H1 (cell line): ENCODE data around the gene CYTIP. TPM values are rescaled to one million over a fixed set of nuclear protein-coding genes. Genes with fewer than 3 reads are reported as not detected.

ENCODE experiments used
- CTCF ChIA-PET: fragments of 300-600 bp; sonication (Branson Sonifier 250); formaldehyde crosslinking; loops from one replicate; lab custom pipeline; 2021; ENCODE audit not compliant: partially characterized antibody; lab: Charles Lee
- POLR2A ChIA-PET: fragments of 300-600 bp; sonication (Branson Sonifier 250); formaldehyde crosslinking; loops from one replicate; lab custom pipeline; 2021; ENCODE audit warnings: inconsistent platforms; ENCODE audit not compliant: partially characterized antibody; lab: Charles Lee
- DNase-seq, 2 experiments: peaks; one replicate each; pipeline versions ENCODE4 v3.0.0 to v3.0.0-alpha.2; 2010 to 2022; ENCODE audit warnings: low spot score in 2 of 2, low read depth in 1 of 2, mixed read lengths in 1 of 2
- FAIRE-seq: peaks from 2 replicates; lab custom pipeline; 2011; peaks lifted over from hg19 to GRCh38; lab: Jason Lieb, UNC
- H2AFZ ChIP-seq: 2 replicates; pipeline ENCODE4 v1.8.1; 2012; ENCODE audit warnings: low read length, inconsistent platforms
- H2AK5ac ChIP-seq: 2 replicates; pipeline ENCODE4 v1.6.1; 2013; ENCODE audit warnings: low read depth, low read length
- H2BK120ac ChIP-seq: replicated peaks from 2 replicates; pipeline ENCODE3; 2013; ENCODE audit warnings: low read depth, low read length, inconsistent platforms
- H2BK12ac ChIP-seq: 2 replicates; pipeline ENCODE4 v1.6.1; 2013; ENCODE audit warnings: low read depth, low read length
- H2BK15ac ChIP-seq: 2 replicates; pipeline ENCODE4 v1.6.1; 2013; ENCODE audit warnings: low read length
- H2BK20ac ChIP-seq: 2 replicates; pipeline ENCODE4 v1.6.1; 2013; ENCODE audit warnings: low read length
- H2BK5ac ChIP-seq: 2 replicates; pipeline ENCODE4 v1.6.1; 2013; ENCODE audit warnings: low read depth, low read length
- H3K14ac ChIP-seq: 2 replicates; pipeline ENCODE4 v1.6.1; 2013; ENCODE audit warnings: inconsistent platforms; ENCODE audit not compliant: insufficient read length
- H3K18ac ChIP-seq: 2 replicates; pipeline ENCODE4 v1.6.1; 2013; ENCODE audit warnings: low read length; ENCODE audit errors: extremely low read depth
- H3K23ac ChIP-seq: 2 replicates; pipeline ENCODE4 v1.6.1; 2013; ENCODE audit warnings: inconsistent platforms; ENCODE audit not compliant: insufficient read length
- H3K23me2 ChIP-seq: 2 replicates; pipeline ENCODE4 v1.6.1; 2013; ENCODE audit warnings: low read depth, low read length
- H3K27ac ChIP-seq: 2 replicates; pipeline ENCODE4 v1.6.1; 2011; ENCODE audit warnings: low read depth, low read length, inconsistent platforms
- H3K27me3 ChIP-seq, 4 experiments: replicated peaks in 1 of 4; 1 replicate in 1 of 4; 2 replicates in 3 of 4; pipeline versions ENCODE4 v1.6.1 to v1.8.1; 2011 to 2013; ENCODE audit warnings: low read length in 3 of 4, mild to moderate bottlenecking in 3 of 4, inconsistent platforms in 2 of 4, mixed read lengths in 2 of 4, moderate library complexity in 1 of 4; ENCODE audit not compliant: control insufficient read depth in 3 of 4, insufficient read depth in 3 of 4; ENCODE audit errors: extremely low read depth in 1 of 4
- H3K36me3 ChIP-seq, 4 experiments: 2 replicates each; pipeline versions ENCODE4 v1.6.1 to v1.8.1; 2011 to 2013; ENCODE audit warnings: mild to moderate bottlenecking in 4 of 4, low read length in 3 of 4, moderate library complexity in 2 of 4, control low read depth in 1 of 4, inconsistent platforms in 1 of 4; ENCODE audit not compliant: insufficient read depth in 4 of 4, control insufficient read depth in 2 of 4
- H3K4ac ChIP-seq: replicated peaks from 2 replicates; pipeline ENCODE3; 2013; ENCODE audit warnings: low read length, low read depth, mixed read lengths, inconsistent platforms; ENCODE audit not compliant: insufficient read length
- H3K4me1 ChIP-seq, 4 experiments: replicated peaks in 1 of 4; 1 replicate in 1 of 4; 2 replicates in 3 of 4; pipeline versions ENCODE4 v1.6.1 to v1.8.1; 2011 to 2013; ENCODE audit warnings: low read length in 3 of 4, inconsistent platforms in 2 of 4, mixed read lengths in 1 of 4; ENCODE audit not compliant: insufficient read depth in 4 of 4, control insufficient read depth in 3 of 4
- H3K4me2 ChIP-seq, 2 experiments: 2 replicates each; pipeline versions ENCODE4 v1.6.1 to v1.8.1; 2011 to 2013; ENCODE audit warnings: low read depth in 2 of 2, low read length in 2 of 2, control low read depth in 1 of 2, inconsistent platforms in 1 of 2, mild to moderate bottlenecking in 1 of 2; ENCODE audit not compliant: insufficient read depth in 1 of 2
- H3K4me3 ChIP-seq, 4 experiments: fragments of 200-600, 300-600 bp in 1 of 4; sonication (generic), shearing (Covaris generic), sonication (Bioruptor Twin) in 1 of 4; 2 replicates each; pipeline versions ENCODE4 v1.5.1 to v1.8.1; 2011 to 2016; ENCODE audit warnings: low read length in 4 of 4, low read depth in 3 of 4, control low read depth in 2 of 4, inconsistent platforms in 2 of 4, mild to moderate bottlenecking in 2 of 4, mixed read lengths in 1 of 4, moderate library complexity in 1 of 4; ENCODE audit not compliant: insufficient read depth in 2 of 4; ENCODE audit errors: extremely low read depth in 1 of 4
- H3K56ac ChIP-seq: replicated peaks from 2 replicates; pipeline ENCODE3; 2013; ENCODE audit warnings: low read depth, mild to moderate bottlenecking, mixed read lengths, low read length, inconsistent platforms; ENCODE audit not compliant: insufficient read length
- H3K79me1 ChIP-seq: 2 replicates; pipeline ENCODE4 v1.6.1; 2013; ENCODE audit warnings: low read depth, low read length, control low read depth
- H3K79me2 ChIP-seq, 2 experiments: 2 replicates each; pipeline versions ENCODE4 v1.6.1 to v1.8.1; 2012 to 2013; ENCODE audit warnings: low read length in 2 of 2, mild to moderate bottlenecking in 2 of 2, inconsistent platforms in 1 of 2; ENCODE audit not compliant: insufficient read depth in 2 of 2, control insufficient read depth in 1 of 2
- H3K9ac ChIP-seq, 4 experiments: replicated peaks in 1 of 4; 1 replicate in 1 of 4; 2 replicates in 3 of 4; pipeline versions ENCODE4 v1.6.1 to v1.8.1; 2011 to 2013; ENCODE audit warnings: low read depth in 3 of 4, low read length in 3 of 4, control low read depth in 2 of 4, mild to moderate bottlenecking in 2 of 4, moderate library complexity in 2 of 4, inconsistent platforms in 1 of 4; ENCODE audit errors: extremely low read depth in 1 of 4
- H3K9me3 ChIP-seq, 2 experiments: 2 replicates each; pipeline versions ENCODE4 v1.6.1 to v1.8.1; 2012 to 2013; ENCODE audit warnings: mild to moderate bottlenecking in 2 of 2, moderate library complexity in 2 of 2, control low read depth in 1 of 2, inconsistent platforms in 1 of 2, low read depth in 1 of 2, low read length in 1 of 2, mixed read lengths in 1 of 2; ENCODE audit not compliant: insufficient read depth in 2 of 2
- H4K20me1 ChIP-seq, 2 experiments: replicated peaks in 1 of 2; 2 replicates each; pipeline versions ENCODE3 to v1.8.1; 2011 to 2013; ENCODE audit warnings: inconsistent platforms in 2 of 2, low read length in 2 of 2, mild to moderate bottlenecking in 1 of 2; ENCODE audit not compliant: insufficient read depth in 2 of 2, control insufficient read depth in 1 of 2
- H4K5ac ChIP-seq: 2 replicates; pipeline ENCODE4 v1.6.1; 2013; ENCODE audit warnings: low read length, low read depth, mixed read lengths, inconsistent platforms; ENCODE audit not compliant: insufficient read length
- H4K8ac ChIP-seq: 2 replicates; pipeline ENCODE4 v1.8.0; 2013; ENCODE audit warnings: mild to moderate bottlenecking, moderate library complexity, low read length, inconsistent platforms; ENCODE audit not compliant: insufficient read depth; ENCODE audit errors: extremely low read depth
- H4K91ac ChIP-seq: replicated peaks from 2 replicates; pipeline ENCODE3; 2013; ENCODE audit warnings: low read length, mixed read lengths, inconsistent platforms; ENCODE audit not compliant: insufficient read length
- CHD1 ChIP-seq: IDR thresholded peaks from 2 replicates; pipeline ENCODE4 v1.6.1; 2012; ENCODE audit warnings: low read depth, low read length, improper control_type of control experiment
- HDAC2 ChIP-seq, 2 experiments: fragments of 300-600 bp in 1 of 2; sonication (generic) in 1 of 2; IDR thresholded peaks; 2 replicates each; pipeline ENCODE4 v1.6.1; 2011 to 2012; ENCODE audit warnings: low read depth in 2 of 2, low read length in 2 of 2, mild to moderate bottlenecking in 2 of 2, moderate library complexity in 2 of 2, borderline replicate concordance in 1 of 2, inconsistent platforms in 1 of 2
- KDM1A ChIP-seq: fragments of 200-600, 300-600 bp; sonication (generic); IDR thresholded peaks from 2 replicates; pipeline ENCODE4 v1.7.1; 2016; ENCODE audit warnings: mild to moderate bottlenecking, low read length, borderline replicate concordance
- POLR2A ChIP-seq, 2 experiments: IDR thresholded peaks; 1 replicate in 1 of 2; 2 replicates in 1 of 2; pipeline ENCODE4 v1.6.1; 2011; ENCODE audit warnings: low read depth in 2 of 2, low read length in 2 of 2, mild to moderate bottlenecking in 2 of 2; ENCODE audit errors: control extremely low read depth in 1 of 2
- POU5F1 ChIP-seq: IDR thresholded peaks from 2 replicates; pipeline ENCODE4 v1.6.1; 2011; ENCODE audit warnings: low read depth, mild to moderate bottlenecking, low read length, moderate library complexity
- RNF2 ChIP-seq: fragments of 200-900, 300-1000 bp; sonication (generic); IDR thresholded peaks from 2 replicates; pipeline ENCODE4 v1.7.1; 2016; ENCODE audit warnings: borderline replicate concordance, low read depth, mild to moderate bottlenecking, antibody characterized with exemption, low read length; ENCODE audit not compliant: poor library complexity, severe bottlenecking; ENCODE audit errors: missing control alignments
- SAP30 ChIP-seq: fragments of 300-600 bp; sonication (generic); IDR thresholded peaks from 2 replicates; pipeline ENCODE4 v1.7.1; 2012; ENCODE audit warnings: low read length, moderate library complexity, mild to moderate bottlenecking, inconsistent platforms; ENCODE audit not compliant: insufficient read depth, insufficient replicate concordance
- TBP ChIP-seq: IDR thresholded peaks from 2 replicates; pipeline ENCODE4 v1.6.1; 2011; ENCODE audit warnings: low read depth, low read length, improper control_type of control experiment
- YY1 ChIP-seq: IDR thresholded peaks from 2 replicates; pipeline ENCODE4 v1.6.1; 2011; ENCODE audit warnings: low read depth, mild to moderate bottlenecking, low read length
- WGBS, 2 experiments: shearing (Covaris generic) in 1 of 2; methylation state at CpG; one replicate each; pipeline versions ENCODE4 v1.1.6 to v1.1.7; 2013 to 2015; ENCODE audit warnings: low lambda C conversion rate in 2 of 2, mixed read lengths in 2 of 2, inconsistent platforms in 1 of 2, low coverage in 1 of 2, missing lambda C conversion rate in 1 of 2; ENCODE audit not compliant: insufficient replicate concordance in 2 of 2, insufficient coverage in 1 of 2, insufficient read length in 1 of 2; ENCODE audit errors: extremely low coverage in 1 of 2, missing lambda C conversion rate in 1 of 2; 5-methylcytosine and 5-hydroxymethylcytosine counted together
- polyA plus RNA-seq, 7 experiments: library from polyadenylated mRNA; depleted of rRNA in 3 of 7; stranded (reverse) in 5 of 7; unstranded in 2 of 7; fragments of >200 nt in 5 of 7; fragments of 200-250 nt in 2 of 7; gene quantifications; 1 replicate in 5 of 7; 2 replicates in 1 of 7; 4 replicates in 1 of 7; pipeline versions ENCODE4 v1.2.1 to v1.2.3, GENCODE V29; 2011 to 2013; ENCODE audit warnings: missing spikeins in 2 of 7, mixed read lengths in 2 of 7
- total RNA-seq: library from RNA; stranded (reverse); fragmentation: NEBNext Ultra II Directional; extraction: Animal tissue kit (Norgen Biotek cat#: 25700); gene quantifications from 2 replicates; pipeline ENCODE4 v1.2.1, GENCODE V29; 2021
- TF ChIP-seq, protein P1 (sequence below), 3 experiments: IDR thresholded peaks; 1 replicate in 2 of 3; 2 replicates in 1 of 3; pipeline versions ENCODE4 v1.5.1 to v1.6.1; 2011; ENCODE audit warnings: low read length in 3 of 3, mild to moderate bottlenecking in 3 of 3, inconsistent platforms in 2 of 3, low read depth in 1 of 3, moderate library complexity in 1 of 3; ENCODE audit not compliant: insufficient read depth in 1 of 3; ENCODE audit errors: control extremely low read depth in 1 of 3
- TF ChIP-seq, protein P2 (sequence below): IDR thresholded peaks from 2 replicates; pipeline ENCODE4 v1.6.1; 2012; ENCODE audit warnings: inconsistent platforms

Gene CYTIP
- total and polyA plus RNA-seq, 2 of the 8 experiments (the other 6 are each of a cell fraction or from before 2014, with no cell fraction given) = 0.12 TPM; not detected in 1

GRCh38 chr2:157469726-157470125 is 25.8 kb upstream of the CYTIP start:
- no peak overlapping the region for H2AK5ac ChIP-seq
- WGBS, 2 experiments = 92% methylated on average over 1 of the region's 1 CpG; no CpG with 5 or more reads in 1 of the 2 experiments
- no peak overlapping the region for H2BK15ac ChIP-seq

More at GRCh38 chr2:157469726-157470125, 25.8 kb upstream of the CYTIP start:
- Histone ChIP-seq H3K79me2 (no peaks in the 10 kb centered on the region), H2BK12ac (no peak overlapping the region), H4K91ac (no peak overlapping the region), H3K23me2 (no peaks in the 10 kb centered on the region), H2BK5ac (no peak overlapping the region), H4K20me1 (no peaks in the 10 kb centered on the region), H2BK20ac (no peak overlapping the region), H3K4ac (no peak overlapping the region), H2BK120ac (no peak overlapping the region), H3K23ac (no peak overlapping the region), H4K5ac (no peak overlapping the region), H3K9ac (no peak overlapping the region), H3K4me1 (no peaks in the 10 kb centered on the region), H3K79me1 (no peaks in the 10 kb centered on the region), H3K27me3 (no peaks in the 10 kb centered on the region), H4K8ac (no peak overlapping the region), H3K18ac (no peak overlapping the region), H2AFZ (no peak overlapping the region), H3K56ac (no peak overlapping the region), H3K14ac (no peak overlapping the region), H3K9me3 (no peaks in the 10 kb centered on the region), H3K27ac (no peak overlapping the region), H3K4me3 (no peak overlapping the region), H3K4me2 (no peak overlapping the region), H3K36me3 (no peaks in the 10 kb centered on the region)
- DNase-seq (no peak), FAIRE-seq (no peak)
- TF ChIP-seq HDAC2 (IDR thresholded peaks at IDR 0.05; ENCODE audit: borderline replicate concordance in 1 of 2, low read depth in 2 of 2, low read length in 2 of 2) (no peak), CHD1 (no peak), TBP (no peak), POU5F1 (no peak), YY1 (no peak), KDM1A (no peak), SAP30 (no peak), RNF2 (no peak), POLR2A (IDR thresholded peaks at IDR 0.05; ENCODE audit: control extremely low read depth in 1 of 2, low read depth in 2 of 2, low read length in 2 of 2) (no peak)
- TF ChIP-seq, protein P1, sequence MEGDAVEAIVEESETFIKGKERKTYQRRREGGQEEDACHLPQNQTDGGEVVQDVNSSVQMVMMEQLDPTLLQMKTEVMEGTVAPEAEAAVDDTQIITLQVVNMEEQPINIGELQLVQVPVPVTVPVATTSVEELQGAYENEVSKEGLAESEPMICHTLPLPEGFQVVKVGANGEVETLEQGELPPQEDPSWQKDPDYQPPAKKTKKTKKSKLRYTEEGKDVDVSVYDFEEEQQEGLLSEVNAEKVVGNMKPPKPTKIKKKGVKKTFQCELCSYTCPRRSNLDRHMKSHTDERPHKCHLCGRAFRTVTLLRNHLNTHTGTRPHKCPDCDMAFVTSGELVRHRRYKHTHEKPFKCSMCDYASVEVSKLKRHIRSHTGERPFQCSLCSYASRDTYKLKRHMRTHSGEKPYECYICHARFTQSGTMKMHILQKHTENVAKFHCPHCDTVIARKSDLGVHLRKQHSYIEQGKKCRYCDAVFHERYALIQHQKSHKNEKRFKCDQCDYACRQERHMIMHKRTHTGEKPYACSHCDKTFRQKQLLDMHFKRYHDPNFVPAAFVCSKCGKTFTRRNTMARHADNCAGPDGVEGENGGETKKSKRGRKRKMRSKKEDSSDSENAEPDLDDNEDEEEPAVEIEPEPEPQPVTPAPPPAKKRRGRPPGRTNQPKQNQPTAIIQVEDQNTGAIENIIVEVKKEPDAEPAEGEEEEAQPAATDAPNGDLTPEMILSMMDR (IDR thresholded peaks at IDR 0.05; ENCODE audit: control extremely low read depth in 1 of 3, insufficient read depth in 1 of 3, low read depth in 1 of 3, low read length in 3 of 3) = no peak
- TF ChIP-seq, protein P2, sequence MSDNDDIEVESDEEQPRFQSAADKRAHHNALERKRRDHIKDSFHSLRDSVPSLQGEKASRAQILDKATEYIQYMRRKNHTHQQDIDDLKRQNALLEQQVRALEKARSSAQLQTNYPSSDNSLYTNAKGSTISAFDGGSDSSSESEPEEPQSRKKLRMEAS = no peak
- POLR2A ChIA-PET = no interaction called here
- CTCF ChIA-PET = no interaction called here
